Measurements from ENCODE around the gene MYO9A. TPM values are rescaled to one million over a fixed set of nuclear protein-coding genes. Genes with fewer than 3 reads are reported as not detected.

MYO9A gene, protein sequence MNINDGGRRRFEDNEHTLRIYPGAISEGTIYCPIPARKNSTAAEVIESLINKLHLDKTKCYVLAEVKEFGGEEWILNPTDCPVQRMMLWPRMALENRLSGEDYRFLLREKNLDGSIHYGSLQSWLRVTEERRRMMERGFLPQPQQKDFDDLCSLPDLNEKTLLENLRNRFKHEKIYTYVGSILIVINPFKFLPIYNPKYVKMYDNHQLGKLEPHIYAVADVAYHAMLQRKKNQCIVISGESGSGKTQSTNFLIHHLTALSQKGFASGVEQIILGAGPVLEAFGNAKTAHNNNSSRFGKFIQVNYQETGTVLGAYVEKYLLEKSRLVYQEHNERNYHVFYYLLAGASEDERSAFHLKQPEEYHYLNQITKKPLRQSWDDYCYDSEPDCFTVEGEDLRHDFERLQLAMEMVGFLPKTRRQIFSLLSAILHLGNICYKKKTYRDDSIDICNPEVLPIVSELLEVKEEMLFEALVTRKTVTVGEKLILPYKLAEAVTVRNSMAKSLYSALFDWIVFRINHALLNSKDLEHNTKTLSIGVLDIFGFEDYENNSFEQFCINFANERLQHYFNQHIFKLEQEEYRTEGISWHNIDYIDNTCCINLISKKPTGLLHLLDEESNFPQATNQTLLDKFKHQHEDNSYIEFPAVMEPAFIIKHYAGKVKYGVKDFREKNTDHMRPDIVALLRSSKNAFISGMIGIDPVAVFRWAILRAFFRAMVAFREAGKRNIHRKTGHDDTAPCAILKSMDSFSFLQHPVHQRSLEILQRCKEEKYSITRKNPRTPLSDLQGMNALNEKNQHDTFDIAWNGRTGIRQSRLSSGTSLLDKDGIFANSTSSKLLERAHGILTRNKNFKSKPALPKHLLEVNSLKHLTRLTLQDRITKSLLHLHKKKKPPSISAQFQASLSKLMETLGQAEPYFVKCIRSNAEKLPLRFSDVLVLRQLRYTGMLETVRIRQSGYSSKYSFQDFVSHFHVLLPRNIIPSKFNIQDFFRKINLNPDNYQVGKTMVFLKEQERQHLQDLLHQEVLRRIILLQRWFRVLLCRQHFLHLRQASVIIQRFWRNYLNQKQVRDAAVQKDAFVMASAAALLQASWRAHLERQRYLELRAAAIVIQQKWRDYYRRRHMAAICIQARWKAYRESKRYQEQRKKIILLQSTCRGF (N-terminal part only)
- 41.6 TPM for total RNA-seq (2021; ENCODE audit: unreplicated experiment)
- polyA plus RNA-seq (2012; ENCODE audit: insufficient read length), result 11.7 TPM
- Bru-seq, nascent RNA, result percentile 80 among the genes with signal in this experiment
- percentile 74 among the genes with signal in this experiment for BruChase-seq, experiment 1, labeled RNA remaining after a 2-hour chase
- percentile 76 among the genes with signal in this experiment for BruChase-seq, experiment 2, labeled RNA remaining after a 6-hour chase
- long read RNA-seq, full-length matches to known transcripts, result 2 of 29 reads
- long read RNA-seq, partial matches to known transcripts, result 12 of 29 reads
- long read RNA-seq, other reads (novel, unspliced or antisense), result 15 of 29 reads

GRCh38 chr15:72118017-72118978 lies at the start of gene MYO9A, which contains the start of gene SENP8:
Gene MYO9A (minus strand): TSS chr15:72118150. CDS start chr15:72046563, 71,587 bp downstream.
Gene SENP8 (plus strand): TSS chr15:72118403. CDS start chr15:72139624, 21,221 bp downstream.
- Histone ChIP-seq H3K4me3 (ENCODE audit: low read depth in 2 of 2, low read length in 2 of 2) (peak within 1 kb of the TSS; percentile 89 to 98), H3K27ac (ENCODE audit: low read length) (peak within 1 kb of the TSS; percentile 96), H3K27me3 (ENCODE audit: control insufficient read depth, insufficient read depth, low read length) (no peaks in the 10 kb centered on the region), H3K4me1 (ENCODE audit: control insufficient read depth, insufficient read depth, low read length) (peaks cover 26% of the 10 kb centered on the region), H3K36me3 (ENCODE audit: control insufficient read depth, insufficient read depth, low read length) (peaks cover 3% of the 10 kb centered on the region; the same call in 1 of the 2 replicates), H3K9me3 (ENCODE audit: control insufficient read depth, insufficient read depth, low read depth, low read length) (no peaks in the 10 kb centered on the region)
- peak; percentile 96 for DNase-seq (ENCODE audit: low read depth, low spot score)
- ChIA-PET CTCF (interaction anchor here (0.6 to 0.7 kb wide), 2 partner anchors 47 to 1930 kb away, joined by 3 read pairs; no protein-coding TSS in a partner anchor), POLR2A (interaction anchor here (0.5 to 0.6 kb wide), 2 partner anchors 28 to 82 kb away, joined by 3 read pairs; no protein-coding TSS in a partner anchor)
- in situ Hi-C loops (cut with HindIII; ENCODE audit: low pct_unique_long_range_greater_than_20kb, low sequenced_read_pairs), result no loop called here
- peak; percentile 88 for ATAC-seq
- BruUV-seq (replicated peaks), result no TSS peak
- intact Hi-C loops (cut with micrococcal nuclease; ENCODE audit: unreplicated experiment), result no loop called here
- TF ChIP-seq SIN3A (IDR thresholded peaks at IDR 0.05; ENCODE audit: borderline replicate concordance, insufficient read depth, low read depth, low read length), result no peak
- TF ChIP-seq POLR2AphosphoS5 (IDR thresholded peaks at IDR 0.05; ENCODE audit: low read depth, low read length), result peak; percentile 92
- peak; percentile 27; the same call in 1 of the 2 replicates for TF ChIP-seq CTCF (IDR thresholded peaks at IDR 0.05)
- TF ChIP-seq, protein P1, sequence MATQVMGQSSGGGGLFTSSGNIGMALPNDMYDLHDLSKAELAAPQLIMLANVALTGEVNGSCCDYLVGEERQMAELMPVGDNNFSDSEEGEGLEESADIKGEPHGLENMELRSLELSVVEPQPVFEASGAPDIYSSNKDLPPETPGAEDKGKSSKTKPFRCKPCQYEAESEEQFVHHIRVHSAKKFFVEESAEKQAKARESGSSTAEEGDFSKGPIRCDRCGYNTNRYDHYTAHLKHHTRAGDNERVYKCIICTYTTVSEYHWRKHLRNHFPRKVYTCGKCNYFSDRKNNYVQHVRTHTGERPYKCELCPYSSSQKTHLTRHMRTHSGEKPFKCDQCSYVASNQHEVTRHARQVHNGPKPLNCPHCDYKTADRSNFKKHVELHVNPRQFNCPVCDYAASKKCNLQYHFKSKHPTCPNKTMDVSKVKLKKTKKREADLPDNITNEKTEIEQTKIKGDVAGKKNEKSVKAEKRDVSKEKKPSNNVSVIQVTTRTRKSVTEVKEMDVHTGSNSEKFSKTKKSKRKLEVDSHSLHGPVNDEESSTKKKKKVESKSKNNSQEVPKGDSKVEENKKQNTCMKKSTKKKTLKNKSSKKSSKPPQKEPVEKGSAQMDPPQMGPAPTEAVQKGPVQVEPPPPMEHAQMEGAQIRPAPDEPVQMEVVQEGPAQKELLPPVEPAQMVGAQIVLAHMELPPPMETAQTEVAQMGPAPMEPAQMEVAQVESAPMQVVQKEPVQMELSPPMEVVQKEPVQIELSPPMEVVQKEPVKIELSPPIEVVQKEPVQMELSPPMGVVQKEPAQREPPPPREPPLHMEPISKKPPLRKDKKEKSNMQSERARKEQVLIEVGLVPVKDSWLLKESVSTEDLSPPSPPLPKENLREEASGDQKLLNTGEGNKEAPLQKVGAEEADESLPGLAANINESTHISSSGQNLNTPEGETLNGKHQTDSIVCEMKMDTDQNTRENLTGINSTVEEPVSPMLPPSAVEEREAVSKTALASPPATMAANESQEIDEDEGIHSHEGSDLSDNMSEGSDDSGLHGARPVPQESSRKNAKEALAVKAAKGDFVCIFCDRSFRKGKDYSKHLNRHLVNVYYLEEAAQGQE (IDR thresholded peaks at IDR 0.05; ENCODE audit: insufficient read depth in 1 of 2, low read depth in 2 of 2, low read length in 1 of 2), result 0 out of 4 replicates have a peak, but pooled peaks of 1 of the 2 experiments have one; percentile 2

Measured in Panc1 (cell line).